GM23338 (cell line): ENCODE results near the gene PPP1R9B. TPM values are rescaled to one million over a fixed set of nuclear protein-coding genes. Genes with fewer than 3 reads are reported as not detected.

Experiments
- ATAC-seq: fragments of 200-7000 bp; cut with Tn5 transposase; 3 replicates; pipeline ENCODE4 v1.9.1; 2020
- DNase-seq: peaks from one replicate; pipeline ENCODE4 v3.0.0-alpha.2; 2015; ENCODE audit warnings: low spot score
- H2AFZ ChIP-seq: fragments of 200-600 bp; sonication (generic); 2 replicates; pipeline ENCODE4 v1.8.0; 2016; ENCODE audit warnings: antibody characterized with exemption, mild to moderate bottlenecking, moderate library complexity
- H3F3A ChIP-seq: fragments of 200-600 bp; sonication (generic); replicated peaks from 2 replicates; pipeline ENCODE4 v1.8.0; 2017; ENCODE audit warnings: antibody characterized with exemption, mixed run types, low read depth
- H3K27ac ChIP-seq: fragments of 200-600 bp; sonication (generic); 2 replicates; pipeline ENCODE4 v1.6.1; 2016; ENCODE audit warnings: low read depth
- H3K27me3 ChIP-seq: fragments of 200-600 bp; sonication (generic); 2 replicates; pipeline ENCODE4 v1.8.0; 2016; ENCODE audit warnings: mild to moderate bottlenecking, mixed run types, moderate library complexity; ENCODE audit not compliant: insufficient read depth
- H3K36me3 ChIP-seq: fragments of 200-600 bp; sonication (generic); 2 replicates; pipeline ENCODE4 v1.8.0; 2016; ENCODE audit warnings: mild to moderate bottlenecking; ENCODE audit not compliant: insufficient read depth
- H3K4me1 ChIP-seq: fragments of 200-600 bp; sonication (generic); 2 replicates; pipeline ENCODE4 v1.8.0; 2016; ENCODE audit warnings: mild to moderate bottlenecking, moderate library complexity; ENCODE audit not compliant: insufficient read depth
- H3K4me2 ChIP-seq: fragments of 200-600 bp; sonication (generic); 2 replicates; pipeline ENCODE4 v1.7.1; 2017; ENCODE audit warnings: mixed run types
- H3K4me3 ChIP-seq: fragments of 200-600 bp; sonication (generic); 2 replicates; pipeline ENCODE4 v1.6.1; 2016; ENCODE audit warnings: mixed run types
- H3K79me2 ChIP-seq: fragments of 200-600 bp; sonication (generic); replicated peaks from 2 replicates; pipeline ENCODE4 v1.8.0; 2017; ENCODE audit warnings: mild to moderate bottlenecking; ENCODE audit not compliant: insufficient read depth
- H3K9me2 ChIP-seq: fragments of 200-600 bp; sonication (generic); 2 replicates; pipeline ENCODE4 v1.8.0; 2017; ENCODE audit not compliant: insufficient read depth
- H4K20me1 ChIP-seq: fragments of 200-600 bp; sonication (generic); replicated peaks from 2 replicates; pipeline ENCODE4 v1.8.0; 2017; ENCODE audit warnings: mild to moderate bottlenecking; ENCODE audit not compliant: insufficient read depth
- H3K27ac Mint-ChIP-seq: 2 replicates; pipeline ENCODE4 v1.8.0; 2020; ENCODE audit warnings: inconsistent platforms, mild to moderate bottlenecking, moderate library complexity, mixed read lengths
- H3K27me3 Mint-ChIP-seq: 3 replicates; pipeline ENCODE4 v1.8.0; 2022; ENCODE audit warnings: low read depth, mild to moderate bottlenecking, moderate library complexity, mixed read lengths, inconsistent platforms; ENCODE audit not compliant: insufficient read depth, poor library complexity
- H3K36me3 Mint-ChIP-seq: 3 replicates; pipeline ENCODE4 v1.8.0; 2021; ENCODE audit warnings: low read depth, mild to moderate bottlenecking, inconsistent platforms, moderate library complexity, mixed read lengths
- H3K4me1 Mint-ChIP-seq: 3 replicates; pipeline ENCODE4 v1.8.0; 2020; ENCODE audit warnings: mild to moderate bottlenecking, inconsistent platforms, mixed read lengths
- H3K4me3 Mint-ChIP-seq: 3 replicates; pipeline ENCODE4 v1.8.0; 2021; ENCODE audit warnings: moderate library complexity, mild to moderate bottlenecking, inconsistent platforms, mixed read lengths
- H3K9me3 Mint-ChIP-seq: 3 replicates; pipeline ENCODE4 v1.8.0; 2020; ENCODE audit warnings: moderate library complexity, mild to moderate bottlenecking, inconsistent platforms, mixed read lengths
- CTCF ChIP-seq, 2 experiments: fragments of 200-600 bp in 1 of 2; sonication (generic) in 1 of 2; conservative IDR thresholded peaks; 2 replicates each; pipeline versions ENCODE4 v1.5.1 to v1.6.1; 2016 to 2017; ENCODE audit warnings: antibody characterized with exemption in 2 of 2, low read depth in 2 of 2, mild to moderate bottlenecking in 2 of 2, moderate library complexity in 1 of 2
- EZH2phosphoT487 ChIP-seq: fragments of 200-600 bp; sonication (generic); IDR thresholded peaks from one replicate; pipeline ENCODE4 v1.8.1; 2018; ENCODE audit warnings: antibody characterized with exemption; ENCODE audit not compliant: unreplicated experiment
- NANOG ChIP-seq: IDR thresholded peaks from 2 replicates; pipeline ENCODE4 v1.6.1; 2016; ENCODE audit warnings: antibody characterized with exemption, borderline replicate concordance
- ZNF462 ChIP-seq: fragments of 250-450 bp; sonication (Bioruptor Pico); IDR thresholded peaks from 2 replicates; pipeline ENCODE4 v1.5.0; 2020; ENCODE audit warnings: mild to moderate bottlenecking, moderate library complexity
- polyA plus RNA-seq: library from polyadenylated mRNA; unstranded; fragments of >200 nt; fragmentation: Nextera tagmentation; extraction: Ambion mirVana; gene quantifications from 2 replicates; pipeline ENCODE4 v1.2.1, GENCODE V29; 2016
- total RNA-seq: library from RNA; depleted of rRNA; stranded (reverse); fragments of >200 nt; shearing (Covaris generic); gene quantifications from 2 replicates; pipeline ENCODE4 v1.2.3, GENCODE V29; 2014

Gene PPP1R9B
- total and polyA plus RNA-seq, 2 experiments from 2014 or later = 2.1 to 10.5 TPM

GRCh38 chr17:50199211-50199802 lies 48.8 kb upstream of the PPP1R9B start (continued):
- TF ChIP-seq EZH2phosphoT487 (no peak), ZNF462 (no peak)

GRCh38 chr17:50198026-50198669 lies 47.7 kb upstream of the PPP1R9B start:
- no peak overlapping the region for H2AFZ ChIP-seq
- peaks cover 14% of the 10 kb centered on the region; the same call in 2 of the 3 replicates for H3K36me3 Mint-ChIP-seq
- H3K4me3 Mint-ChIP-seq = peak overlapping the region; percentile 51
- no peaks in the 10 kb centered on the region for H4K20me1 ChIP-seq
- H3F3A ChIP-seq = 0 out of 2 replicates have a peak, but pooled peaks cover 2% of the 10 kb centered on the region
- H3K27me3 Mint-ChIP-seq = peaks cover 30% of the 10 kb centered on the region
- no peak for TF ChIP-seq NANOG
- TF ChIP-seq CTCF (conservative IDR thresholded peaks at IDR 0.05; ENCODE audit: low read depth in 2 of 2) = peak; percentile 65 to 80
- ATAC-seq = no peak
- no peaks in the 10 kb centered on the region for H3K36me3 ChIP-seq
- H3K9me3 Mint-ChIP-seq = no peaks in the 10 kb centered on the region
- H3K4me3 ChIP-seq = no peak overlapping the region
- H3K27ac Mint-ChIP-seq = no peak overlapping the region
- no peak overlapping the region for H3K4me2 ChIP-seq
- DNase-seq = peak; percentile 72
- no peaks in the 10 kb centered on the region for H3K9me2 ChIP-seq
- H3K4me1 ChIP-seq = peaks cover 9% of the 10 kb centered on the region; the same call in 1 of the 2 replicates
- peaks cover 18% of the 10 kb centered on the region for H3K4me1 Mint-ChIP-seq
- H3K27ac ChIP-seq = no peak overlapping the region
- no peaks in the 10 kb centered on the region for H3K79me2 ChIP-seq
- peaks cover 22% of the 10 kb centered on the region for H3K27me3 ChIP-seq
